WTC11 (cell line): ENCODE measurements around the gene NPL. TPM values are rescaled to one million over a fixed set of nuclear protein-coding genes. Genes with fewer than 3 reads are reported as not detected.

Experiments
- ATAC-seq: fragments of 200-7000 bp; cut with Tn5 transposase; 2 replicates; pipeline ENCODE4 v1.10.0; 2021; ENCODE audit warnings: mild to moderate bottlenecking, moderate library complexity
- CTCF ChIA-PET: fragments of 300-600 bp; sonication (Branson Sonifier 250); formaldehyde crosslinking; loops from one replicate; lab custom pipeline; 2021; ENCODE audit warnings: antibody characterized with exemption; lab: Charles Lee
- POLR2A ChIA-PET: fragments of 350-600 bp; sonication (Branson Sonifier 250); formaldehyde crosslinking; loops from one replicate; lab custom pipeline; 2021; ENCODE audit warnings: antibody characterized with exemption; lab: Charles Lee
- DNase-seq: peaks from one replicate; pipeline ENCODE4 v3.0.0; 2021; ENCODE audit warnings: low spot score
- H3K27ac Mint-ChIP-seq: 2 replicates; pipeline ENCODE4 v1.8.0; 2021; ENCODE audit warnings: mixed read lengths
- H3K27me3 Mint-ChIP-seq: 2 replicates; pipeline ENCODE4 v1.8.0; 2021; ENCODE audit warnings: low read depth, mild to moderate bottlenecking, moderate library complexity, mixed read lengths
- H3K36me3 Mint-ChIP-seq: 2 replicates; pipeline ENCODE4 v1.8.0; 2021; ENCODE audit warnings: mixed read lengths
- H3K4me1 Mint-ChIP-seq: 2 replicates; pipeline ENCODE4 v1.8.0; 2022; ENCODE audit warnings: mixed read lengths
- H3K4me3 Mint-ChIP-seq: 2 replicates; pipeline ENCODE4 v1.8.0; 2021; ENCODE audit warnings: mild to moderate bottlenecking, moderate library complexity, mixed read lengths
- H3K9me3 Mint-ChIP-seq: 2 replicates; pipeline ENCODE4 v1.8.0; 2021; ENCODE audit warnings: mixed read lengths
- ESRRA ChIP-seq: sonication (generic); formaldehyde crosslinking; IDR thresholded peaks from 2 replicates; pipeline ENCODE4 v1.8.1; 2022; ENCODE audit warnings: mild to moderate bottlenecking, missing genetic modification reagents, borderline replicate concordance
- FOXJ3 ChIP-seq: sonication (generic); formaldehyde crosslinking; IDR thresholded peaks from 2 replicates; pipeline ENCODE4 v1.9.0; 2021; ENCODE audit warnings: missing genetic modification reagents, mild to moderate bottlenecking, borderline replicate concordance
- MXD4 ChIP-seq: fragments of 250-450 bp; sonication (Bioruptor Pico); IDR thresholded peaks from 2 replicates; pipeline ENCODE4 v1.8.0; 2021; ENCODE audit warnings: mild to moderate bottlenecking, moderate library complexity, borderline replicate concordance
- SMAD3 ChIP-seq: sonication (generic); formaldehyde crosslinking; IDR thresholded peaks from 2 replicates; pipeline ENCODE4 v1.8.0; 2022; ENCODE audit warnings: missing genetic modification reagents, mild to moderate bottlenecking, borderline replicate concordance
- SMAD4 ChIP-seq: sonication (generic); formaldehyde crosslinking; IDR thresholded peaks from 2 replicates; pipeline ENCODE4 v1.8.0; 2022; ENCODE audit warnings: mild to moderate bottlenecking, missing genetic modification reagents
- ZNF121 ChIP-seq: sonication (generic); formaldehyde crosslinking; IDR thresholded peaks from 2 replicates; pipeline ENCODE4 v1.8.0; 2023; ENCODE audit warnings: missing genetic modification reagents
- ZNF263 ChIP-seq: sonication (generic); formaldehyde crosslinking; IDR thresholded peaks from 2 replicates; pipeline ENCODE4 v1.8.1; 2022; ENCODE audit warnings: low read depth, mild to moderate bottlenecking, moderate library complexity, missing genetic modification reagents
- ZNF671 ChIP-seq: fragments of 250-450 bp; sonication (Bioruptor Pico); IDR thresholded peaks from 2 replicates; pipeline ENCODE4 v1.8.0; 2021; ENCODE audit warnings: mild to moderate bottlenecking
- total RNA-seq: library from RNA; stranded (reverse); gene quantifications from 3 replicates; pipeline ENCODE4 v1.2.3, GENCODE V29; 2021
- TF ChIP-seq, protein P1 (sequence below): sonication (generic); formaldehyde crosslinking; IDR thresholded peaks from 2 replicates; pipeline ENCODE4 v1.8.1; 2023; ENCODE audit warnings: mild to moderate bottlenecking, missing genetic modification reagents
- TF ChIP-seq, protein P2 (sequence below): sonication (generic); formaldehyde crosslinking; IDR thresholded peaks from 2 replicates; pipeline ENCODE4 v1.8.0; 2023; ENCODE audit warnings: missing genetic modification reagents, mild to moderate bottlenecking, borderline replicate concordance
- TF ChIP-seq, protein P3 (sequence below): sonication (generic); formaldehyde crosslinking; IDR thresholded peaks from 2 replicates; pipeline ENCODE4 v1.8.1; 2023; ENCODE audit warnings: mild to moderate bottlenecking, moderate library complexity, missing genetic modification reagents
- TF ChIP-seq, protein P4 (sequence below): sonication (generic); formaldehyde crosslinking; IDR thresholded peaks from 2 replicates; pipeline ENCODE4 v1.8.0; 2022; ENCODE audit warnings: mild to moderate bottlenecking, missing genetic modification reagents
- TF ChIP-seq, protein P5 (sequence below): sonication (generic); formaldehyde crosslinking; IDR thresholded peaks from 2 replicates; pipeline ENCODE4 v1.8.1; 2023; ENCODE audit warnings: mild to moderate bottlenecking, missing genetic modification reagents, borderline replicate concordance
- TF ChIP-seq, protein P6 (sequence below): fragments of 250-450 bp; sonication (Bioruptor Pico); IDR thresholded peaks from 2 replicates; pipeline ENCODE4 v1.9.0; 2021; ENCODE audit warnings: mild to moderate bottlenecking, borderline replicate concordance
- TF ChIP-seq, protein P7 (sequence below): sonication (generic); formaldehyde crosslinking; IDR thresholded peaks from 2 replicates; pipeline ENCODE4 v1.8.1; 2022; ENCODE audit warnings: mild to moderate bottlenecking, missing genetic modification reagents, moderate library complexity, borderline replicate concordance

The NPL gene
- total RNA-seq, 1 experiment from 2014 or later: 3.6 TPM

DNA sequence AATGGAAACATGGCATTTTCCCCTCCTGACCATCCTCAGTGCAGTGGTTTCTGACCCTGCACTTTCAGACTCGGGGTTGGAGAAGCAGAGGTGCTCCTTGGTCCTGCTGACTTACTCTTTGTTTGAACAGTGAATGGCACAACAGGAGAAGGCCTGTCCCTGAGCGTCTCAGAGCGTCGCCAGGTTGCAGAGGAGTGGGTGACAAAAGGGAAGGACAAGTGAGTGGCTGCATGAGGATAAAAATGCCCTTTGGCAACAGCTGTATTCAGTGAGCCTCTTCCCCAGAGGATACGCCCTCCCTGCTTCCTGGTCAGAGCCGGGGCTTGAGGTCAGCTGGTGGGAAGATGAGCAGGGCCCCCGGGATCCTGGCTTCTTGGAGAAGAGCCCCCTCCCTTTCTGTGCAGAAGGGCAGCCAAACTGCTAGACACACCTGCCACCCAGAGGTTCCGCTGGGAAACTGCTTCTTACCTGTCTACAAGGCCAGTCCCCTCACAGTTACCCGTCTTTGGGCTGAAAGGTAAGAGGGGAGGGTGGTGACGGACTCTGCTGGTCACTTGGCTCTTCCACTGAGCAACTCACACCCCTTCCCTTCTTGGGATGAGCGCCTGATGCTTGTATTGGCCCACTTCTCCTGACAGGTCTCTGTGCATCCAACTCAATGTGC is 16.6 kb downstream of the NPL start (continued):
- TF ChIP-seq, protein P1, sequence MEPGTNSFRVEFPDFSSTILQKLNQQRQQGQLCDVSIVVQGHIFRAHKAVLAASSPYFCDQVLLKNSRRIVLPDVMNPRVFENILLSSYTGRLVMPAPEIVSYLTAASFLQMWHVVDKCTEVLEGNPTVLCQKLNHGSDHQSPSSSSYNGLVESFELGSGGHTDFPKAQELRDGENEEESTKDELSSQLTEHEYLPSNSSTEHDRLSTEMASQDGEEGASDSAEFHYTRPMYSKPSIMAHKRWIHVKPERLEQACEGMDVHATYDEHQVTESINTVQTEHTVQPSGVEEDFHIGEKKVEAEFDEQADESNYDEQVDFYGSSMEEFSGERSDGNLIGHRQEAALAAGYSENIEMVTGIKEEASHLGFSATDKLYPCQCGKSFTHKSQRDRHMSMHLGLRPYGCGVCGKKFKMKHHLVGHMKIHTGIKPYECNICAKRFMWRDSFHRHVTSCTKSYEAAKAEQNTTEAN (CRISPR knock-in tag): 0 out of 2 replicates have a peak, but pooled peaks have one; percentile 29
- no peak for TF ChIP-seq ESRRA

DNA sequence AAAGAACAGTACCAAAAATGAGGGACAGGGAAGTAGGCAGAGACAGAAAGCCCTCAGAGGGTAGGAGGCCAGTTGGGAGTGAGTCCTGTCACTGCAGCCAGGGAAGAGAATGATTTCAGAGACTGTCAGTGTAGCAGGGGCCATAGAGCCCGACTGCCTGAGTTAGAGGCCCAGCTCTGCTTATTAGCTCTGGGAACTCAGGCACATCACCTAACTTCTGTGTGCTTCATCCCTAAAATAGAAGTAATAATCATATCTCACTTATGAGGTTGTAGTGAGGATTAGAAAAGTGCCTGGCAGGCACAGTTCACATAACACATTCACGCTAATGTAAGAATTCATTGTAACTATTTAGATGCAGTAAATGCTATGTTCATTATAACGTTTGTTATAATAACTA is 18.3 kb downstream of the NPL start:
- Mint-ChIP-seq H3K36me3 (no peaks in the 10 kb centered on the region), H3K27me3 (no peaks in the 10 kb centered on the region), H3K27ac (no peak overlapping the region), H3K9me3 (no peaks in the 10 kb centered on the region), H3K4me3 (no peak overlapping the region), H3K4me1 (peaks cover 8% of the 10 kb centered on the region)
- POLR2A ChIA-PET: no interaction called here
- DNase-seq (no peak), ATAC-seq (no peak)
- CTCF ChIA-PET: interaction anchor here (0.6 kb wide), 2 partner anchors 214 to 218 kb away, joined by 3 to 4 read pairs; no protein-coding TSS in a partner anchor
- no peak for TF ChIP-seq FOXJ3 (CRISPR knock-in tag)
- no peak for TF ChIP-seq ZNF671
- TF ChIP-seq ZNF263 (CRISPR knock-in tag): no peak
- TF ChIP-seq, protein P2, sequence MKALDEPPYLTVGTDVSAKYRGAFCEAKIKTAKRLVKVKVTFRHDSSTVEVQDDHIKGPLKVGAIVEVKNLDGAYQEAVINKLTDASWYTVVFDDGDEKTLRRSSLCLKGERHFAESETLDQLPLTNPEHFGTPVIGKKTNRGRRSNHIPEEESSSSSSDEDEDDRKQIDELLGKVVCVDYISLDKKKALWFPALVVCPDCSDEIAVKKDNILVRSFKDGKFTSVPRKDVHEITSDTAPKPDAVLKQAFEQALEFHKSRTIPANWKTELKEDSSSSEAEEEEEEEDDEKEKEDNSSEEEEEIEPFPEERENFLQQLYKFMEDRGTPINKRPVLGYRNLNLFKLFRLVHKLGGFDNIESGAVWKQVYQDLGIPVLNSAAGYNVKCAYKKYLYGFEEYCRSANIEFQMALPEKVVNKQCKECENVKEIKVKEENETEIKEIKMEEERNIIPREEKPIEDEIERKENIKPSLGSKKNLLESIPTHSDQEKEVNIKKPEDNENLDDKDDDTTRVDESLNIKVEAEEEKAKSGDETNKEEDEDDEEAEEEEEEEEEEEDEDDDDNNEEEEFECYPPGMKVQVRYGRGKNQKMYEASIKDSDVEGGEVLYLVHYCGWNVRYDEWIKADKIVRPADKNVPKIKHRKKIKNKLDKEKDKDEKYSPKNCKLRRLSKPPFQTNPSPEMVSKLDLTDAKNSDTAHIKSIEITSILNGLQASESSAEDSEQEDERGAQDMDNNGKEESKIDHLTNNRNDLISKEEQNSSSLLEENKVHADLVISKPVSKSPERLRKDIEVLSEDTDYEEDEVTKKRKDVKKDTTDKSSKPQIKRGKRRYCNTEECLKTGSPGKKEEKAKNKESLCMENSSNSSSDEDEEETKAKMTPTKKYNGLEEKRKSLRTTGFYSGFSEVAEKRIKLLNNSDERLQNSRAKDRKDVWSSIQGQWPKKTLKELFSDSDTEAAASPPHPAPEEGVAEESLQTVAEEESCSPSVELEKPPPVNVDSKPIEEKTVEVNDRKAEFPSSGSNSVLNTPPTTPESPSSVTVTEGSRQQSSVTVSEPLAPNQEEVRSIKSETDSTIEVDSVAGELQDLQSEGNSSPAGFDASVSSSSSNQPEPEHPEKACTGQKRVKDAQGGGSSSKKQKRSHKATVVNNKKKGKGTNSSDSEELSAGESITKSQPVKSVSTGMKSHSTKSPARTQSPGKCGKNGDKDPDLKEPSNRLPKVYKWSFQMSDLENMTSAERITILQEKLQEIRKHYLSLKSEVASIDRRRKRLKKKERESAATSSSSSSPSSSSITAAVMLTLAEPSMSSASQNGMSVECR (CRISPR knock-in tag): no peak
- TF ChIP-seq, protein P3, sequence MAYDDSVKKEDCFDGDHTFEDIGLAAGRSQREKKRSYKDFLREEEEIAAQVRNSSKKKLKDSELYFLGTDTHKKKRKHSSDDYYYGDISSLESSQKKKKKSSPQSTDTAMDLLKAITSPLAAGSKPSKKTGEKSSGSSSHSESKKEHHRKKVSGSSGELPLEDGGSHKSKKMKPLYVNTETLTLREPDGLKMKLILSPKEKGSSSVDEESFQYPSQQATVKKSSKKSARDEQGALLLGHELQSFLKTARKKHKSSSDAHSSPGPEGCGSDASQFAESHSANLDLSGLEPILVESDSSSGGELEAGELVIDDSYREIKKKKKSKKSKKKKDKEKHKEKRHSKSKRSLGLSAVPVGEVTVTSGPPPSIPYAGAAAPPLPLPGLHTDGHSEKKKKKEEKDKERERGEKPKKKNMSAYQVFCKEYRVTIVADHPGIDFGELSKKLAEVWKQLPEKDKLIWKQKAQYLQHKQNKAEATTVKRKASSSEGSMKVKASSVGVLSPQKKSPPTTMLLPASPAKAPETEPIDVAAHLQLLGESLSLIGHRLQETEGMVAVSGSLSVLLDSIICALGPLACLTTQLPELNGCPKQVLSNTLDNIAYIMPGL: no peak
- TF ChIP-seq, protein P4, sequence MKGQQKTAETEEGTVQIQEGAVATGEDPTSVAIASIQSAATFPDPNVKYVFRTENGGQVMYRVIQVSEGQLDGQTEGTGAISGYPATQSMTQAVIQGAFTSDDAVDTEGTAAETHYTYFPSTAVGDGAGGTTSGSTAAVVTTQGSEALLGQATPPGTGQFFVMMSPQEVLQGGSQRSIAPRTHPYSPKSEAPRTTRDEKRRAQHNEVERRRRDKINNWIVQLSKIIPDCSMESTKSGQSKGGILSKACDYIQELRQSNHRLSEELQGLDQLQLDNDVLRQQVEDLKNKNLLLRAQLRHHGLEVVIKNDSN: no peak
- TF ChIP-seq, protein P5, sequence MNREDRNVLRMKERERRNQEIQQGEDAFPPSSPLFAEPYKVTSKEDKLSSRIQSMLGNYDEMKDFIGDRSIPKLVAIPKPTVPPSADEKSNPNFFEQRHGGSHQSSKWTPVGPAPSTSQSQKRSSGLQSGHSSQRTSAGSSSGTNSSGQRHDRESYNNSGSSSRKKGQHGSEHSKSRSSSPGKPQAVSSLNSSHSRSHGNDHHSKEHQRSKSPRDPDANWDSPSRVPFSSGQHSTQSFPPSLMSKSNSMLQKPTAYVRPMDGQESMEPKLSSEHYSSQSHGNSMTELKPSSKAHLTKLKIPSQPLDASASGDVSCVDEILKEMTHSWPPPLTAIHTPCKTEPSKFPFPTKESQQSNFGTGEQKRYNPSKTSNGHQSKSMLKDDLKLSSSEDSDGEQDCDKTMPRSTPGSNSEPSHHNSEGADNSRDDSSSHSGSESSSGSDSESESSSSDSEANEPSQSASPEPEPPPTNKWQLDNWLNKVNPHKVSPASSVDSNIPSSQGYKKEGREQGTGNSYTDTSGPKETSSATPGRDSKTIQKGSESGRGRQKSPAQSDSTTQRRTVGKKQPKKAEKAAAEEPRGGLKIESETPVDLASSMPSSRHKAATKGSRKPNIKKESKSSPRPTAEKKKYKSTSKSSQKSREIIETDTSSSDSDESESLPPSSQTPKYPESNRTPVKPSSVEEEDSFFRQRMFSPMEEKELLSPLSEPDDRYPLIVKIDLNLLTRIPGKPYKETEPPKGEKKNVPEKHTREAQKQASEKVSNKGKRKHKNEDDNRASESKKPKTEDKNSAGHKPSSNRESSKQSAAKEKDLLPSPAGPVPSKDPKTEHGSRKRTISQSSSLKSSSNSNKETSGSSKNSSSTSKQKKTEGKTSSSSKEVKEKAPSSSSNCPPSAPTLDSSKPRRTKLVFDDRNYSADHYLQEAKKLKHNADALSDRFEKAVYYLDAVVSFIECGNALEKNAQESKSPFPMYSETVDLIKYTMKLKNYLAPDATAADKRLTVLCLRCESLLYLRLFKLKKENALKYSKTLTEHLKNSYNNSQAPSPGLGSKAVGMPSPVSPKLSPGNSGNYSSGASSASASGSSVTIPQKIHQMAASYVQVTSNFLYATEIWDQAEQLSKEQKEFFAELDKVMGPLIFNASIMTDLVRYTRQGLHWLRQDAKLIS: no peak
- TF ChIP-seq, protein P6, sequence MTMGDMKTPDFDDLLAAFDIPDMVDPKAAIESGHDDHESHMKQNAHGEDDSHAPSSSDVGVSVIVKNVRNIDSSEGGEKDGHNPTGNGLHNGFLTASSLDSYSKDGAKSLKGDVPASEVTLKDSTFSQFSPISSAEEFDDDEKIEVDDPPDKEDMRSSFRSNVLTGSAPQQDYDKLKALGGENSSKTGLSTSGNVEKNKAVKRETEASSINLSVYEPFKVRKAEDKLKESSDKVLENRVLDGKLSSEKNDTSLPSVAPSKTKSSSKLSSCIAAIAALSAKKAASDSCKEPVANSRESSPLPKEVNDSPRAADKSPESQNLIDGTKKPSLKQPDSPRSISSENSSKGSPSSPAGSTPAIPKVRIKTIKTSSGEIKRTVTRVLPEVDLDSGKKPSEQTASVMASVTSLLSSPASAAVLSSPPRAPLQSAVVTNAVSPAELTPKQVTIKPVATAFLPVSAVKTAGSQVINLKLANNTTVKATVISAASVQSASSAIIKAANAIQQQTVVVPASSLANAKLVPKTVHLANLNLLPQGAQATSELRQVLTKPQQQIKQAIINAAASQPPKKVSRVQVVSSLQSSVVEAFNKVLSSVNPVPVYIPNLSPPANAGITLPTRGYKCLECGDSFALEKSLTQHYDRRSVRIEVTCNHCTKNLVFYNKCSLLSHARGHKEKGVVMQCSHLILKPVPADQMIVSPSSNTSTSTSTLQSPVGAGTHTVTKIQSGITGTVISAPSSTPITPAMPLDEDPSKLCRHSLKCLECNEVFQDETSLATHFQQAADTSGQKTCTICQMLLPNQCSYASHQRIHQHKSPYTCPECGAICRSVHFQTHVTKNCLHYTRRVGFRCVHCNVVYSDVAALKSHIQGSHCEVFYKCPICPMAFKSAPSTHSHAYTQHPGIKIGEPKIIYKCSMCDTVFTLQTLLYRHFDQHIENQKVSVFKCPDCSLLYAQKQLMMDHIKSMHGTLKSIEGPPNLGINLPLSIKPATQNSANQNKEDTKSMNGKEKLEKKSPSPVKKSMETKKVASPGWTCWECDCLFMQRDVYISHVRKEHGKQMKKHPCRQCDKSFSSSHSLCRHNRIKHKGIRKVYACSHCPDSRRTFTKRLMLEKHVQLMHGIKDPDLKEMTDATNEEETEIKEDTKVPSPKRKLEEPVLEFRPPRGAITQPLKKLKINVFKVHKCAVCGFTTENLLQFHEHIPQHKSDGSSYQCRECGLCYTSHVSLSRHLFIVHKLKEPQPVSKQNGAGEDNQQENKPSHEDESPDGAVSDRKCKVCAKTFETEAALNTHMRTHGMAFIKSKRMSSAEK (CRISPR knock-in tag): no peak
- TF ChIP-seq ZNF121 (CRISPR knock-in tag): no peak
- TF ChIP-seq MXD4 (CRISPR knock-in tag): no peak
- TF ChIP-seq, protein P7, sequence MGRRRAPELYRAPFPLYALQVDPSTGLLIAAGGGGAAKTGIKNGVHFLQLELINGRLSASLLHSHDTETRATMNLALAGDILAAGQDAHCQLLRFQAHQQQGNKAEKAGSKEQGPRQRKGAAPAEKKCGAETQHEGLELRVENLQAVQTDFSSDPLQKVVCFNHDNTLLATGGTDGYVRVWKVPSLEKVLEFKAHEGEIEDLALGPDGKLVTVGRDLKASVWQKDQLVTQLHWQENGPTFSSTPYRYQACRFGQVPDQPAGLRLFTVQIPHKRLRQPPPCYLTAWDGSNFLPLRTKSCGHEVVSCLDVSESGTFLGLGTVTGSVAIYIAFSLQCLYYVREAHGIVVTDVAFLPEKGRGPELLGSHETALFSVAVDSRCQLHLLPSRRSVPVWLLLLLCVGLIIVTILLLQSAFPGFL (CRISPR knock-in tag): no peak
- no peak for TF ChIP-seq SMAD3 (CRISPR knock-in tag)
- TF ChIP-seq SMAD4 (CRISPR knock-in tag): no peak
